Measurements from ENCODE around the gene ZNF658.
"Not testable (repeated sequence)": the region's sequence is repeated elsewhere in the genome, so short reads cannot be mapped to it uniquely, and the experiment has no call there.

Gene ZNF658

DNA sequence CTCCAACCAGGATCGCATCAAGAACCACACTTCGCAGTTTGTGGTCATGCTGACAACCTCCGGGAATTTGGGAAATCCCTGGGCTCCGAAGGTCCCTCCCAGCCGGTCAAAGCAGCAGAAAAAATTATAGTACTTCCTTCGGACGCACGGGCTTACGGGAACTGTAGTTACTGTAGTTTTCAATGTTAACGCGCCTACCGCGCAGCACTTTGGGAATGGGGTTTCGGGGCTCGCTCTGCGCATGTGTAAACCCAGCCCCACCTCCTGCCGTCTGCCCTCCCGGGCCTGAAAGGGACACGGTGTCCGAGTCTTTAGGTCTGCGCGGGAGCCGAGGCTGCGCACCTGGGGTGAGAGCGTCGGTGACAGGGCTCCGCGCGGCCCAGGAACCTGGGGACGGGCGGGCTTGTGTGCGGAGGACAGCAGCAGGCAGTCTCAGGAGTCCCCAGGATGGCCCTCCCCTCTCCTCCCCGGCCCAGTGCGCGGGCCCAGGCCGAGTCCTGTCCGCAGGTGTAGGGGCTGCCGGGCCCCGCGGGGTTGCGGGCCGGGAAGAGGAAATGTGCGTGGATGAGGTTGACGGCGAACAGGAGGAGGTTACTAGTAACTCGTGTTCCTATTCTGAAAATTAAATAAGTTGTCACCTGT is at the start of gene ZNF658:
ZNF658 (plus strand) TSS at position 236 of the 642 bp plus-strand sequence. CDS start 2,837 bp downstream, outside the sequence.
- peak within 1 kb of the TSS; percentile 88 for H3K27ac Mint-ChIP-seq

DNA sequence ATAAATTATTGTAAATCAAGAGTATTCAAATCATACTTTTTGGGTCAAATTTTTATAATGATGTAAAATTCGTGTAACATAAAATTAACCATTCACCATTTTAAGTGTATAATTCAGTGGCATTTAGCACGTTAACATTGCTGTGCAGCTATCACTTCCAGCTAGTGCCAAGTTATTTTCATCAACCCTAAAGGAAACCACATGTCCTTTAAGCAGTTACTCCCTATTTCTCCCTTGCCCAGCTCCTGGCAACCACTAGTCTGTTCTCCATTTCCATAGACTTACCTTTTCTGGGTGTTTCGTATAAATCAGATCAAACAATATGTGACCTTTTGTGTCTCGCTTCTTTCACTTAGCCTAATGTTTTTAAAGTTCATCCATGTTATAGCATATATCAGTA is 38.8 kb upstream of the ZNF658 start:
- H3K4me3 Mint-ChIP-seq; H3K27ac Mint-ChIP-seq; H3K9me3 Mint-ChIP-seq; H3K36me3 Mint-ChIP-seq (ENCODE audit: low read depth); H3K4me1 Mint-ChIP-seq (ENCODE audit: low read depth); H3K27me3 Mint-ChIP-seq (ENCODE audit: low read depth): not testable (repeated sequence)

More for the DNA sequence above, at the start of gene ZNF658:
- not testable (repeated sequence) for H3K27me3 Mint-ChIP-seq (ENCODE audit: low read depth); H3K4me1 Mint-ChIP-seq (ENCODE audit: low read depth); H3K36me3 Mint-ChIP-seq (ENCODE audit: low read depth); H3K9me3 Mint-ChIP-seq
- peak within 1 kb of the TSS; percentile 97 for H3K4me3 Mint-ChIP-seq

DNA sequence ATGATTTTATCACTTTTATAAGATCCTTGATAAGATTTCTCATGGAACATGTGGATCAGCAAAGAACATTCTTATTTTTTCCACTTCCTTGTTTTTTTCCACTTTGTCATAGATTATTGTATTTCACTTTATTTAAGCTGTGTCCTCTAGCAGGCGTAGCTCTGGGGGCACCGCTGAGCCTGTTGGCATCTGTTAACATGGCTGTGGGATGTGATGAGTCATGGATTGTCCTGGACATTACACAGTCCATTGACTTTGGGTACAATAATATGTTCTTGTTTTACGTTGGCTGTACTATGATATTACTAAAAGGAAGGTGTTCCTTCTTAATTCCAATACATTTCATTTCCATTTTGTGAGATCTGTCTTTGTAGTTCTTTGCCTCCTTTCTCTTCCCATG is 31.9 kb upstream of the ZNF658 start:
- H3K27me3 Mint-ChIP-seq (ENCODE audit: low read depth); H3K9me3 Mint-ChIP-seq; H3K27ac Mint-ChIP-seq; H3K36me3 Mint-ChIP-seq (ENCODE audit: low read depth); H3K4me1 Mint-ChIP-seq (ENCODE audit: low read depth); H3K4me3 Mint-ChIP-seq: not testable (repeated sequence)

DNA sequence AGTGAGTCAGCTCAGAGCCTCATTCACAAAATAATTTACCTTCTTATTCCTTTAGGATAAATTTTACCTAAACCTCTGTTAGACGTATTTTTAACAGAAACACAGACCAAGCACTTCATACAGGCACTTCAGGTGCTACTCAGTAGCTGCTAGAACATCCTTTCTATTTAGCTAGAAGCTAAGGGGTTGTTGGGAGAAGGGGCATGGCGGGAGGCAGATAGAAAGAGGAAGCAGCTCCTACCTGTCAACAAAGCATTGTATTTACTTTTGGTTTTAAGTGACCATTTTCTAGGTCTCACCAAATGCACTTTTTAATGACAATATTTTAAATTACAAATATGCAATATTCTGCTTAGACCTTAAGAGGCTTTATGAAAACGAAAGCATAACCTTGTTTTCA is 19.9 kb upstream of the ZNF658 start:
- not testable (repeated sequence) for H3K4me3 Mint-ChIP-seq, H3K27ac Mint-ChIP-seq

DNA sequence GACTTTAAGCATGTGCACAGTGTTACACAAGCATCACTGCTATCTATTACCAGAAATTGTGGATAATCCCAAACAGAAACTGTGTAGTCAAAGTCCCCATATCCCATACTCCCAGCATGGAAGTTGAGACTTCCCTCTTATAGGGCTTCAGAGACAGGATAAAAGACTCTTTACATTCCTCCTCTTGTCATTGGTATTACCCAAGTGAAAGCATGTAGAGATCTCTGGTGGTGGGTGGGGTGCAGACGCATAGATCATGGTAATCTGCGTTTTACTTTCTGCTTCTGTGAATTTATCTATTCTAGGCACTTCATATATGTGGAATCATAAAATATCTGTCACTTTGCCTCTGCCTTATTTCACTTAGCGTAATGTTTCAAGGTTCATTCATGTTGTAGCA is 18.7 kb upstream of the ZNF658 start:
- not testable (repeated sequence) for H3K4me3 Mint-ChIP-seq

More for the DNA sequence above, 19.9 kb upstream of the ZNF658 start:
- H3K27me3 Mint-ChIP-seq (ENCODE audit: low read depth); H3K4me1 Mint-ChIP-seq (ENCODE audit: low read depth); H3K9me3 Mint-ChIP-seq; H3K36me3 Mint-ChIP-seq (ENCODE audit: low read depth): not testable (repeated sequence)

DNA sequence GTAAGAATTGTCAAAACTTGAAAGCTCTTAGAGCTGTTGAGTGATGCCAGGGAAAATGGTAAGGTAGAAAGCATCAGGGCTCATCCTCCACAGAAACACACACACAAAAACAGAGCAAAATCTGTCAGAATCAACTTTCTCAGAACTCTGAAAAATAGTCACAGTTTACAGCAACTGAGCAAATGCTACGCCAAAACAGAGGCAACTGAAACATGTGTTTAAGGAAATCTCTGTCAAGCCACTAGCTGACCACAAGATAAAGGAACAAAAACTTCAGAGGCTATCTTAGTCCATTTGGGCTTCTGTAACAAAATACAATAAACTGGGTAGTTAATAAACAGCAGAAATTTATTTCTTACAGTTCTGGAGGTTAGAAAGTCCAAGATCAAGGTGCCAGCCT is 10.2 kb upstream of the ZNF658 start:
- H3K36me3 Mint-ChIP-seq (ENCODE audit: low read depth); H3K4me1 Mint-ChIP-seq (ENCODE audit: low read depth); H3K4me3 Mint-ChIP-seq; H3K27me3 Mint-ChIP-seq (ENCODE audit: low read depth); H3K9me3 Mint-ChIP-seq; H3K27ac Mint-ChIP-seq: not testable (repeated sequence)

More for the DNA sequence above, 18.7 kb upstream of the ZNF658 start:
- H3K9me3 Mint-ChIP-seq; H3K4me1 Mint-ChIP-seq (ENCODE audit: low read depth); H3K27me3 Mint-ChIP-seq (ENCODE audit: low read depth); H3K36me3 Mint-ChIP-seq (ENCODE audit: low read depth); H3K27ac Mint-ChIP-seq: not testable (repeated sequence)

DNA sequence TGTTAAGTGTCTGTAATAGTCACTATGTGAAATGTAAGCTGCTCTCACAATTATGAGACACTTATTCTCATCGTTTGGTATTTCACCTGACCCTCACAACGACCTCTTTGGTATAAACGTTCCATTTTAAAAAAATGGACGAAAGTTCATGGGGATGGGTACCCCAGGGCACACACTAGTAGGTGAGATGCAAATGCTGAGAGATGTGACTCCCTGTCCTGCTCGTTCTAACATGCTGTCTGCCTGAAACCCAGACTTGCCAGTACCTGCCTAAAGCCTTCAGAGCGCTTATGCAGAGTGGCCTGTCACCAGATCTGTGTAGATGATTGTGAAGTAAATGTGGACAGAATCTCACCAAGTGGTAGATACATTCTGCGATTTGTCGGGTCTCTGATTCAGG is 616 bp downstream of the ZNF658 start:
- H3K4me3 Mint-ChIP-seq, result peak overlapping the region; percentile 97
- H3K9me3 Mint-ChIP-seq; H3K27ac Mint-ChIP-seq; H3K27me3 Mint-ChIP-seq (ENCODE audit: low read depth); H3K36me3 Mint-ChIP-seq (ENCODE audit: low read depth); H3K4me1 Mint-ChIP-seq (ENCODE audit: low read depth): not testable (repeated sequence)

DNA sequence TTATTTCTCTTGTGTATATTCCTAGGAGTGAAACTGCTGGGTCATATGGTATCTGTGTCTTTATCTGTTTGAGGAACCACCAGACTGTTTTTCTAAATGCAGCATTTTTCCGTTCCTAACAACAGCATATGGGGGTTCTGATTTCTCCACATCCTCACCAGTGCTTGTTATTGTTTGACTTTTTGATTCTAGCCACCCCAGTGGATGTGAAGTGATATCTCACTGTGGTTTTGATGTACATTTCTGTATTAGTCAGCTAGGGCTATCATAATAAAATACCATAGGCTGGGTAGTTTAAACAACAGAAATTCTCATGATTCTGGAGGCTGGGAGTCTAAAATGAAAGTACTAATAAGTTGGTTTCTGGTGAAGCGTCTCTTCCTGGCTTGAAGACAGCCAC is 9.0 kb downstream of the ZNF658 start:
- not testable (repeated sequence) for H3K27ac Mint-ChIP-seq; H3K9me3 Mint-ChIP-seq; H3K4me3 Mint-ChIP-seq; H3K36me3 Mint-ChIP-seq (ENCODE audit: low read depth); H3K27me3 Mint-ChIP-seq (ENCODE audit: low read depth); H3K4me1 Mint-ChIP-seq (ENCODE audit: low read depth)

DNA sequence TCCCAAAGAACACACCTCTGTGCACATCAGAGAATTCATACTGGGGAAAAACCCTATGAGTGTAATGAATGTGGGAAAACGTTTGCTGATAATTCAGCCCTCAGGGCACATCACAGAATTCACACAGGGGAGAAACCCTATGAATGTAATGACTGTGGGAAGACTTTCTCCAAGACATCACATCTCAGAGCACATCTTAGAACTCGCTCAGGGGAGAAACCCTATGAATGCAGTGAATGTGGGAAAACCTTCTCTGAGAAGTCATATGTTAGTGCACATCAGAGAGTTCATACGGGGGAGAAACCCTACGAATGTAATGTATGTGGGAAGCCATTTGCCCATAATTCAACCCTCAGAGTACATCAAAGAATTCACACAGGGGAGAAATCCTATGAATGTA is 19.5 kb downstream of the ZNF658 start:
- H3K36me3 Mint-ChIP-seq (ENCODE audit: low read depth); H3K27me3 Mint-ChIP-seq (ENCODE audit: low read depth); H3K4me1 Mint-ChIP-seq (ENCODE audit: low read depth); H3K4me3 Mint-ChIP-seq; H3K27ac Mint-ChIP-seq; H3K9me3 Mint-ChIP-seq: not testable (repeated sequence)

DNA sequence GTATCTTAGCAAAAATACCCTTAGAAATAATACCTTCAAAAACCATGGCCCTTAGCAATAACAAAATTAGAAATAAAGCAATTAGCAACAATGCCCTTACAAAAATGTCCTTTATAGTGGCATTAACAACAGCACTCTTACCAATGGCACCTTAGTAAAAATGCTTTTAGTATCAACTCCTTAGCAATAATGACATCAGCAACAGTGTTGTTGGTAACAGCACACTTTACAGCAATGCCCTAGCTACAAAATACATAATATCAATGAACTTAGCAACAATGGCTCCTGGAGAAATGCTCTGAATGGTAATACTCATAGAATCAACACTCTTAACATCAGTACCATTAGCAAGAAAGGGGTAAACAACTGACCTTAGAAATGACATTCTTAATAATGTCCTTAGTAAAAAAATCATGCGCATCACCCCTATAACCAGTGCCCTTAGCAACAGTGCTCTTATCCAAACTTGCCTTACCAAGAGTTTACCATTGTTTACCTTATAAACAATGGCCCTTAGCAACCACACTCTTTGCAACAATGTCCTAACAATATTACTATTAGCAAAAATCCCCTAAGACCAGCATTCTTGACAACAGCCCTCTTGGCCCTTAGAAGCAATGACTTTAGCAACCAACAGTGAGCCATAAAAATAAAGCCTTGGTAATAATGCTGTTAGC is 35.8 kb downstream of the ZNF658 start:
- not testable (repeated sequence) for H3K27ac Mint-ChIP-seq; H3K9me3 Mint-ChIP-seq; H3K4me3 Mint-ChIP-seq; H3K36me3 Mint-ChIP-seq (ENCODE audit: low read depth); H3K27me3 Mint-ChIP-seq (ENCODE audit: low read depth); H3K4me1 Mint-ChIP-seq (ENCODE audit: low read depth)

DNA sequence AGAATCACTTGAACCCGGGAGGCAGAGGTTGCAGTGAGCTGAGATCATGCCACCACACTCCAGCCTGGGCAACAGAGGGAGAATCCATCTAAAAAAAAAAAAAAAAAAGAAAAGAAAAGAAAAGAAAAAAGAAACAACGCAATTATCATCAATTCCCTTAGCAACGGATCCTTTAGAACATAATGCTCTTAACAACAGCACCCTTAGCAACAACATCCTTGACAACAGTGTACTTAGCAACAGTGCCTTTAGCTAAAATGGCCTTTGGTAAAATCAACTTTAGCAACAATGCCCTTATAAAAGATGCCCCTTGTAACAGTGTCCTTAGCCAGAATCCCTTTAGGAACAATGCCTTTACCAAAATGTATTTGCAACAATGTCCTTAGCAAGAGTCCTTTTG is 37.1 kb downstream of the ZNF658 start:
- not testable (repeated sequence) for H3K9me3 Mint-ChIP-seq; H3K4me3 Mint-ChIP-seq; H3K36me3 Mint-ChIP-seq (ENCODE audit: low read depth); H3K4me1 Mint-ChIP-seq (ENCODE audit: low read depth); H3K27ac Mint-ChIP-seq; H3K27me3 Mint-ChIP-seq (ENCODE audit: low read depth)

DNA sequence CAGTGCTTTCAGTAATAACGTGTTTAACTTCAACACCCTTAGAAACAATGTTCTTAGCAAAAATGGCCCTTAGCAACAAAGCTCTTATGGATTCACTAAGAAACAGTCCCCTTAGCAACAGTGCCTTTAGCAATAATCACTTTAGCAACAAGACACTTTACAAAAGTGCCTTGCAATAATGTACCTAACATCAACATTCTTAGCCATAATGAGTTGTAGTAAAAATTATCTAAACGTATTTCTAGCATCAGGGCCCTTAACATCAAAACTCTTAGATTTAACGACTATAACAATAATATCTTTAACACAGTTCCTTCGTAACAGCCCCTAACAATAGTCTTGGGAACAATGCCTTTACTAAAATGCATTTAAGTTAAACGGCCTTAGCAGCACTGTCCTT is 37.8 kb downstream of the ZNF658 start:
- H3K27me3 Mint-ChIP-seq (ENCODE audit: low read depth); H3K4me1 Mint-ChIP-seq (ENCODE audit: low read depth); H3K4me3 Mint-ChIP-seq; H3K36me3 Mint-ChIP-seq (ENCODE audit: low read depth); H3K27ac Mint-ChIP-seq; H3K9me3 Mint-ChIP-seq: not testable (repeated sequence)

DNA sequence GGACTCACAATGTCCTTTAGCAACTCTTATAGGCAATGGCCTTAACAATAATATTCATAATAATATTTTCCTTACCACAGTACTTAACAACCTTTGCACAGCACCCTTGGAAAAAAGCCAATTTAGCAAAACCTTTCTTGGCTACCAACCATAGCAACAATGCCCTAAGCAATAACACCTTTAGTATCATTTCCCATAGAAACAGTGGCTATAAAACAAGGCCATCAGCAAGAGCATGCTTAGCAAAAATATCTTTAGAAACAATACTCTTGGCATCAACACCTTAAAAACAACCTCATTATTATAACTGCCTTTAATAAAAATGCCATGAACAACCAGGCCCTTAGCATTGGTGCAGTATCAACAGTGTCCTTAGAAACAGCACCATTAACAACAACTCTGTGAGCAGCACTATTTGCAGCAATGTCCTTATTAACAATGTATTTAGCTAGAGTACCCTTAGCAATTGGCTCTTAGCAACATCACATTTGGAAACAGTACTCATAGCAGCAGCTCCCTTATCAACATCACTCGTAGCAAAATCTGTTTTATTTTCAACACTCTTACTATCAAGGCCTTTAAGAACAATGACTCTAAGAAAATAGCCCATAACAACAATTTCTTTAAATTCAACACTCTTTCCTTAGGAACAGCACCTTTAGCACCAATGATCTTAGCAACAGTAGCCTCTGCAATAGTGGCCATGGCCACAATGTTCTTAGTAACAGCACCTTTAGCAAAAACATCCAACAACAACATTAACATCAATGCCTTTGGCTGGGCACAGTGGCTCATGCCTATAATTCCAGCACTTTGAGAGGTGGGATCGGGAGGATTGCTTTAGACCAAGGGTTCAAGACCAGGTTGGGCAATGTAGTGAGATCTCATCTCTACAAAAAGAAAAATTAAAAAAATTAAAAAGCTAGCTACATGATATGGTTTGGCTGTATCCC is 39.6 kb downstream of the ZNF658 start:
- H3K27me3 Mint-ChIP-seq (ENCODE audit: low read depth); H3K4me1 Mint-ChIP-seq (ENCODE audit: low read depth); H3K9me3 Mint-ChIP-seq; H3K27ac Mint-ChIP-seq; H3K36me3 Mint-ChIP-seq (ENCODE audit: low read depth); H3K4me3 Mint-ChIP-seq: not testable (repeated sequence)

DNA sequence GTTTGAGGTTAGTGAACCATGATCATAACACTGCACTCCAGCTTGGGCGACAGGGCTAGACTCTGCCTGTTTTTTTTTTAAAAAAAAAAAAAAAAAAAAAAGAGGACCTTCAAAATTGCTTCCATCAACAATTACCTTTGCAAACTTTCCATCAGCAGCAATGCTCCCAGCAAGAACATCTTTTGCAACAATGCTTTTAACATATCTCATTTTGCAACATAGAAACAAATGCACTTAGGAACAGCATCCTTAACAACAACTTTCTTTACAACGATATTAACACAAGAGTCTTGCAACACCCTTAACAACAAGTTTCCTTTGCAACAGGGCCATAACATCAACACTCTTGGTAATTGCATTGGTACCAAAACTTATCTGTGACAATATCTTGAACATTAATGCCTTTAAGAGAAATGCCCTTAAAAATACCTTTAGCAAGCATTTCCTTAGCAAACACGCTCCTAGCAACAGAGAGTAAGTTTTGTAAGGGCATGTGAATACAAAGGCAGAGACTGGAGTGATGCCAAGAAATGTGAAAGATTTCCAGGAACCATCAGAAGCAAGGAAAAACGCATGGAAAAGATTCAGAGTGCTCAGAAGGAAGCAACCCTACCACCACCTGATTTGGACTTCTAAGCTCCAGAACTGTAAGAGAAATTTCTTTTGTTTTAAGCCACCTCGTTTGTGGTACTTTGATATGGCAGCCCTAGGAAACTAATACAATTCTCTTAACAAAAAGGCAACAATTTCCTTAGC is 42.1 kb downstream of the ZNF658 start:
- H3K4me3 Mint-ChIP-seq; H3K27me3 Mint-ChIP-seq (ENCODE audit: low read depth); H3K36me3 Mint-ChIP-seq (ENCODE audit: low read depth); H3K4me1 Mint-ChIP-seq (ENCODE audit: low read depth); H3K27ac Mint-ChIP-seq; H3K9me3 Mint-ChIP-seq: not testable (repeated sequence)

DNA sequence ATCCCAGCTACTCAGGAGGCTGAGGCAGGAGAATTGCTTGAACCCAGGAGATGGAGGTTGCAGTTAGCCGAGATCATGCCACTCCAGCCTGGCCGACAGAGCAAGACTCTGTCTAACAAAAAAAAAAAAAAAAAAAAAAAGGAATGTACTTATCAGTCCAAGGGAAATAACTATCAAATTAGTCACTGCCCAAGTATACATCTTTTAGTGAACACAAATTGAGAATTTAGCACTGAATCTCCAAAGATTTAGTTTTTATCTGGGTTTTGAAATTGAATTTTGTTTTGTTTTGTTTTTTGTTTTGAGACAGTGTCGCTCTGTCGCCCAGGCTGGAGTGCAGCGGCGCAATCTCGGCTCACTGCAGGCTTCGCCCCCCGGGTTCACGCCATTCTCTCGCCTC is 52.1 kb downstream of the ZNF658 start:
- not testable (repeated sequence) for H3K4me1 Mint-ChIP-seq (ENCODE audit: low read depth); H3K4me3 Mint-ChIP-seq; H3K27me3 Mint-ChIP-seq (ENCODE audit: low read depth); H3K9me3 Mint-ChIP-seq; H3K36me3 Mint-ChIP-seq (ENCODE audit: low read depth); H3K27ac Mint-ChIP-seq
